Mucosa of descending colon (tissue), 3 donors: ENCODE data around the gene CCDC124. TPM values are rescaled to one million over a fixed set of nuclear protein-coding genes. Genes with fewer than 3 reads are reported as not detected.

Experiments
- ATAC-seq: fragments of 200-7000 bp; cut with Tn5 transposase; one replicate; pipeline ENCODE4 v1.9.1; 2020; ENCODE audit warnings: mild to moderate bottlenecking, moderate library complexity
- DNase-seq, 3 donors: peaks; one replicate each; pipeline ENCODE4 v3.0.0-alpha.2; 2020
- H3K36me3 ChIP-seq: fragments of 200-600 bp; one replicate; pipeline ENCODE4 v1.8.0; 2021; ENCODE audit warnings: low read depth, mild to moderate bottlenecking
- H3K4me1 ChIP-seq: fragments of 200-600 bp; one replicate; pipeline ENCODE4 v1.8.0; 2021; ENCODE audit warnings: low read depth, mild to moderate bottlenecking
- H3K4me3 ChIP-seq: fragments of 200-600 bp; one replicate; pipeline ENCODE4 v1.8.0; 2021; ENCODE audit warnings: mild to moderate bottlenecking
- H3K9me3 ChIP-seq: fragments of 200-600 bp; one replicate; pipeline ENCODE4 v1.8.0; 2021; ENCODE audit warnings: mild to moderate bottlenecking
- intact Hi-C, 2 donors: fragments of 100-400 bp; cut with DNase I in 1 of 2; cut with micrococcal nuclease in 1 of 2; formaldehyde crosslinking; loops; one replicate each; pipeline versions ENCODE4 v1.11.0 to v1.11.1; 2022; cut with DNase I, micrococcal nuclease
- total RNA-seq, 3 donors: library from RNA; stranded (reverse); fragmentation: NEBNext Ultra II Directional in 2 of 3; extraction: Animal tissue kit (Norgen Biotek cat#: 25700) in 2 of 3; gene quantifications; one replicate each; pipeline versions ENCODE4 v1.2.1 to v1.2.4, GENCODE V29; 2021 to 2023
- TF ChIP-seq, protein P1 (sequence below): fragments of 200-600 bp; IDR thresholded peaks from one replicate; pipeline ENCODE4 v1.8.0; 2022; ENCODE audit warnings: antibody characterized with exemption, mild to moderate bottlenecking
- donor health status: DM: no; HTN: no; CAD: no; lungs with moderate emphysema.
- donor health status: DM: no; HTN: no; CAD: no.
- donor health status: DM: no; HTN: yes; CAD: no.

Gene CCDC124
- total RNA-seq, 3 donors from 2014 or later = 30.2 to 78.4 (median 56.3) TPM

GRCh38 chr19:17949956-17950309 is 17.1 kb downstream of the CCDC124 start:
- H3K9me3 ChIP-seq = no peaks in the 10 kb centered on the region
- intact Hi-C loops = no loop called here
- H3K36me3 ChIP-seq = no peaks in the 10 kb centered on the region
- TF ChIP-seq, protein P1, sequence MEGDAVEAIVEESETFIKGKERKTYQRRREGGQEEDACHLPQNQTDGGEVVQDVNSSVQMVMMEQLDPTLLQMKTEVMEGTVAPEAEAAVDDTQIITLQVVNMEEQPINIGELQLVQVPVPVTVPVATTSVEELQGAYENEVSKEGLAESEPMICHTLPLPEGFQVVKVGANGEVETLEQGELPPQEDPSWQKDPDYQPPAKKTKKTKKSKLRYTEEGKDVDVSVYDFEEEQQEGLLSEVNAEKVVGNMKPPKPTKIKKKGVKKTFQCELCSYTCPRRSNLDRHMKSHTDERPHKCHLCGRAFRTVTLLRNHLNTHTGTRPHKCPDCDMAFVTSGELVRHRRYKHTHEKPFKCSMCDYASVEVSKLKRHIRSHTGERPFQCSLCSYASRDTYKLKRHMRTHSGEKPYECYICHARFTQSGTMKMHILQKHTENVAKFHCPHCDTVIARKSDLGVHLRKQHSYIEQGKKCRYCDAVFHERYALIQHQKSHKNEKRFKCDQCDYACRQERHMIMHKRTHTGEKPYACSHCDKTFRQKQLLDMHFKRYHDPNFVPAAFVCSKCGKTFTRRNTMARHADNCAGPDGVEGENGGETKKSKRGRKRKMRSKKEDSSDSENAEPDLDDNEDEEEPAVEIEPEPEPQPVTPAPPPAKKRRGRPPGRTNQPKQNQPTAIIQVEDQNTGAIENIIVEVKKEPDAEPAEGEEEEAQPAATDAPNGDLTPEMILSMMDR = no peak
- DNase-seq = no peak
- ATAC-seq = no peak
- H3K4me1 ChIP-seq = peaks cover 26% of the 10 kb centered on the region
- no peak overlapping the region for H3K4me3 ChIP-seq

DNA sequence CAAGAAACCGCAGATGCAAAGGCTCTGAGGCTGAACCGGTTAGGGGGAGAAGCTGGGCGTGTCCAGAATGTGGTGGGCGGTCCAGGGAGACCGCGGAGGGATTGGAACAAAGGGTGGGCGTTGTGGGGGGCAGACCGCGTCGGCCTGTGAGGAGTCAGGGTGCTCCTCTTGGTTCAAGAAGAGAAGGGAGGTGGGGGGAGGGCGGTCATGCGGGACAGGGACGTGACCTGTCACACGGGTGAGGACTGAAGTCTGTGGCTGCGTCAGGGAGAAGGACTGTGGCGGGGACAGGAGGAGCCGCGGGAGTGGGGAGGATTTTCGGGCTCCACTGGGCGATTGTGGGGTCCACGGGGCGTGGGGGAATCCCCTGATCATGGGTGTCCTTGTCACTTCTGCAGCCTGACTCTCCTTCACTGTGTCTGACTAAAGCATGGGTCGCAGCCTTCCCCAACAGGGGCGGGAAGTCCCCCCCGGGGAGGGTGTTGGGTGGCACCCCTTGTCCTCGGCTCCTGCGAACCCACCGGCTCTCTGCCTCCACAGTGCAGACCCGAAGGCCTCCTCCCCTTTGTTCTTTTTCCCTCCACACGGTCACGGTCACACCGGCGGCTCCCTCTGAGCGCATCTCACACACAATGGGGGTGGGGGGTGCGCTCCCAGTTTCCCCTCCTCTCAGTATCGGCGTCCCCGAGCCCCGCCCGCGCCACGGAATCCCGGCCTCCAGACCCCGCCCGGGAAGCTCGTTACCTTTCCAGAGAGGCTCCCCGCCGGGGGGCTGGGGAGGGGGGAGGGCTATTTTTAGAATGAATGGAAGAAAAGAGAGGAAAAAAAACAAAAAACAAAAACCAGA is 17.7 kb downstream of the CCDC124 start:
- no peak for ATAC-seq
- Histone ChIP-seq H3K4me3 (no peak overlapping the region), H3K36me3 (no peaks in the 10 kb centered on the region), H3K9me3 (no peaks in the 10 kb centered on the region), H3K4me1 (peaks cover 26% of the 10 kb centered on the region)
- intact Hi-C loops = no loop called here
- no peak for DNase-seq
- TF ChIP-seq, protein P1 = no peak

DNA sequence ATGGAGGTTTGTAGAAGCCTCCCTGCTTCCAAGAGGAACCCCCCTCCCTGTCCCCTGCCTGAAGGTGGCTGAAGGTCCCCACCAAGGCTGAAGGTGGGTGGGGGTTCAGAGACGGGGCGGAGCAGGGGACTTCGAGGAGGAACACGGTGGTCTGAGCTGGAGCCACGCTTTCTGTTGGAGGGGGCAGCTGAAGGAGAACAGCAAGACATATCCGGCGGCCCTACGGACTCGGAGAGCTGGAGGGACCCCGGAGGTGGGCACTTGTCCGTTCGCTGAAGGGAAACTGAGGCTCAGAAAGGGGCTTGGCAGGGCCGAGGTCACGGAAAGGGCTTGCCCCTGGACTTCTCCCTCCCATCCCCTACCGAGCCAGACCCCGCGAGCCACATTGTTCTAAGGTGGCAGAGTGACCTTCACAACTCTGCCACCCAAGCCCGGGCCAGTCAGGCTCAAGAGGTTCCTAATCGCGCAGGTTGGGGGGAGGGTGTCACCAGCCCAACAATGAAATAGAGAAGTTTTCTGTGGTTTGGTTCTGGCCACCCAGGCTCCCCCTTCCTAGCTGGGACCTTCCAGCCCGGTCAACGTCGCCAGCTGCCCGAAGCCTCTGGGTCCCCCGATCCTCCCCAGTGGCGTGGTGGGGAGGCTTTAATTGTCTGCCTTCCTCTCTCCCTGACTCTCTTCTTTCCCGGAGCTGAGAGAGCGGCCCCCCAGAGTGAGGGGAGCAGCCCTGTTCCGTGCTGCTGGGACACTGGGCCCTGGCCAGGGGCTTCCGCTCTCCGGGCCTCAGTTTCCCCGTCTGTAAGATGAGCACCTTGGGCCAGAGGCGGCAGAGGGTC is 18.6 kb downstream of the CCDC124 start:
- no peak for ATAC-seq
- Histone ChIP-seq H3K4me1 (peaks cover 26% of the 10 kb centered on the region), H3K9me3 (no peaks in the 10 kb centered on the region), H3K4me3 (no peak overlapping the region), H3K36me3 (no peaks in the 10 kb centered on the region)
- intact Hi-C loops = no loop called here
- no peak for DNase-seq
- TF ChIP-seq, protein P1 = no peak

GRCh38 chr19:17951990-17952976 is 19.5 kb downstream of the CCDC124 start:
- H3K9me3 ChIP-seq = no peaks in the 10 kb centered on the region
- TF ChIP-seq, protein P1 = no peak
- no peaks in the 10 kb centered on the region for H3K36me3 ChIP-seq
- no peak overlapping the region for H3K4me3 ChIP-seq
- DNase-seq = no peak
- H3K4me1 ChIP-seq = peaks cover 24% of the 10 kb centered on the region
- ATAC-seq = no peak
- intact Hi-C loops = no loop called here

DNA sequence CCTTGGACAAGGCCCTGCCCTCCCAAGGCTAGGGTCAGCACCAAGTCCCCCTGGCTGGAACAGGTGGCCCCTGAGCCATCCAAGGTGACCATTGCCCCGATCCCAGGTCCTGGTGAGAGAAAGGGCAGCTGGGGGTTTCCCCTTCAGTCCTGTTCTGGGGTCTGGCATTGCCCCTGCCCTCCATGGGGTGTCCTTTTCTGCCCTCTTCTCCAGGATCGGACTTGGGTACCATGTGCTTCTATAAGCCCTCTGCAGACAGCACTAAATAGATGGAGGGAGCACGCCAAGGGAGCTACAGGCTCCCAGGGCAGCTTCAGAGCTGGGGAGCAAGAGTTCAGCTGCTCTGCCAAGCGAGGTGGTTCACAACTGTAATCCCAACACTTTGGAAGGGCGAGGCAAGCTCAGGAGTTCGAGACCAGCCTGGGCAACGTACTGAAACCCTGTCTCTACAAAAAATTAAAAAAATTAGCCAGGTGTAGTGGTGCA is 20.5 kb downstream of the CCDC124 start:
- intact Hi-C loops = no loop called here
- DNase-seq (no peak), ATAC-seq (no peak)
- Histone ChIP-seq H3K4me3 (no peak overlapping the region), H3K4me1 (peaks cover 21% of the 10 kb centered on the region), H3K9me3 (no peaks in the 10 kb centered on the region), H3K36me3 (no peaks in the 10 kb centered on the region)
- TF ChIP-seq, protein P1 = no peak
